ACC112 (cell line): ENCODE results near the gene G3BP1.
"Not testable (repeated sequence)": the region's sequence is repeated elsewhere in the genome, so short reads cannot be mapped to it uniquely, and the experiment has no call there.

ENCODE experiments used
- H2AFZ ChIP-seq: fragments of 200-600 bp; sonication (generic); one replicate; pipeline ENCODE4 v1.6.0; 2017; ENCODE audit warnings: antibody characterized with exemption, low read length; ENCODE audit not compliant: unreplicated experiment
- H3K27ac ChIP-seq: fragments of 200-600 bp; sonication (generic); 2 replicates; pipeline ENCODE4 v1.5.1; 2014; ENCODE audit warnings: low read depth, mild to moderate bottlenecking, antibody characterized with exemption, low read length, moderate library complexity
- H3K27me3 ChIP-seq: fragments of 200-600 bp; sonication (generic); 2 replicates; pipeline ENCODE4 v1.6.1; 2014; ENCODE audit warnings: mild to moderate bottlenecking, antibody characterized with exemption, low read length, moderate library complexity, mixed read lengths; ENCODE audit not compliant: insufficient read depth
- H3K36me3 ChIP-seq: fragments of 200-600 bp; sonication (generic); 2 replicates; pipeline ENCODE4 v1.6.1; 2016; ENCODE audit warnings: mild to moderate bottlenecking, antibody characterized with exemption, low read length, moderate library complexity, mixed read lengths; ENCODE audit not compliant: insufficient read depth
- H3K4me1 ChIP-seq: fragments of 200-600 bp; sonication (generic); one replicate; pipeline ENCODE4 v1.6.1; 2016; ENCODE audit warnings: low read length, mixed read lengths; ENCODE audit not compliant: insufficient read depth, unreplicated experiment, control insufficient read depth
- H3K4me3 ChIP-seq: fragments of 200-600 bp; sonication (generic); 2 replicates; pipeline ENCODE4 v1.5.1; 2014; ENCODE audit warnings: mild to moderate bottlenecking, low read depth, low read length
- H3K79me2 ChIP-seq: fragments of 200-600 bp; sonication (generic); one replicate; pipeline ENCODE4 v1.6.0; 2016; ENCODE audit warnings: low read length; ENCODE audit not compliant: control insufficient read depth, unreplicated experiment, insufficient read depth

The G3BP1 gene

GRCh38 chr5:151772846-151773561, 1.2 kb downstream of the G3BP1 start:
- Histone ChIP-seq H3K36me3 (peaks cover 11% of the 10 kb centered on the region; the same call in 1 of the 2 replicates), H2AFZ (peak overlapping the region; percentile 34), H3K27me3 (no peaks in the 10 kb centered on the region), H3K4me3 (peak overlapping the region; percentile 95), H3K79me2 (peaks cover 67% of the 10 kb centered on the region), H3K27ac (peak overlapping the region; percentile 81), H3K4me1 (peaks cover 28% of the 10 kb centered on the region)

GRCh38 chr5:151773951-151774350, 2.2 kb downstream of the G3BP1 start:
- Histone ChIP-seq H3K4me1 (peaks cover 29% of the 10 kb centered on the region), H3K27me3 (no peaks in the 10 kb centered on the region)

GRCh38 chr5:151775025-151775606, 3.4 kb downstream of the G3BP1 start:
- H3K4me1 ChIP-seq: peaks cover 29% of the 10 kb centered on the region
- peaks cover 16% of the 10 kb centered on the region for H3K36me3 ChIP-seq
- H3K4me3 ChIP-seq: peak overlapping the region; percentile 95
- H2AFZ ChIP-seq: no peak overlapping the region
- H3K79me2 ChIP-seq: peaks cover 86% of the 10 kb centered on the region
- H3K27ac ChIP-seq: no peak overlapping the region
- no peaks in the 10 kb centered on the region for H3K27me3 ChIP-seq

More at GRCh38 chr5:151773951-151774350, 2.2 kb downstream of the G3BP1 start:
- Histone ChIP-seq H3K4me3 (peak overlapping the region; percentile 95), H3K79me2 (peaks cover 77% of the 10 kb centered on the region), H2AFZ (no peak overlapping the region), H3K36me3 (peaks cover 14% of the 10 kb centered on the region), H3K27ac (0 out of 2 replicates have a peak overlapping the region, but pooled peaks have one; percentile 81)

- Histone ChIP-seq H3K4me1 (peaks cover 53% of the 10 kb centered on the region), H3K4me3 (no peak overlapping the region), H2AFZ (no peak overlapping the region), H3K27me3 (no peaks in the 10 kb centered on the region), H3K36me3 (peaks cover 13% of the 10 kb centered on the region), H3K79me2 (peaks cover 100% of the 10 kb centered on the region), H3K27ac (no peak overlapping the region)
Observed at GRCh38 chr5:151779531-151780125, 7.9 kb downstream of the G3BP1 start.

- H3K36me3 ChIP-seq: peaks cover 13% of the 10 kb centered on the region
Observed at GRCh38 chr5:151780348-151780747, 8.6 kb downstream of the G3BP1 start.

GRCh38 chr5:151781201-151781600, 9.4 kb downstream of the G3BP1 start:
- peaks cover 100% of the 10 kb centered on the region for H3K79me2 ChIP-seq
- peaks cover 13% of the 10 kb centered on the region for H3K36me3 ChIP-seq
- peaks cover 43% of the 10 kb centered on the region for H3K4me1 ChIP-seq
- H3K4me3 ChIP-seq: no peak overlapping the region
- H3K27ac ChIP-seq: no peak overlapping the region
- H2AFZ ChIP-seq: no peak overlapping the region
- no peaks in the 10 kb centered on the region for H3K27me3 ChIP-seq

More at GRCh38 chr5:151780348-151780747, 8.6 kb downstream of the G3BP1 start:
- Histone ChIP-seq H3K27me3 (no peaks in the 10 kb centered on the region), H2AFZ (no peak overlapping the region), H3K4me3 (no peak overlapping the region), H3K27ac (no peak overlapping the region), H3K79me2 (peaks cover 100% of the 10 kb centered on the region), H3K4me1 (peaks cover 51% of the 10 kb centered on the region)

GRCh38 chr5:151783664-151784063, 11.9 kb downstream of the G3BP1 start:
- H3K4me1 ChIP-seq: peaks cover 33% of the 10 kb centered on the region
- not testable (repeated sequence) for H3K4me3 ChIP-seq, H3K27ac ChIP-seq, H2AFZ ChIP-seq, H3K27me3 ChIP-seq, H3K36me3 ChIP-seq
- peaks cover 97% of the 10 kb centered on the region for H3K79me2 ChIP-seq

- no peak overlapping the region for H3K27ac ChIP-seq
- H3K4me1 ChIP-seq: peaks cover 33% of the 10 kb centered on the region
- peaks cover 3% of the 10 kb centered on the region; the same call in 1 of the 2 replicates for H3K36me3 ChIP-seq
- H2AFZ ChIP-seq: no peak overlapping the region
- H3K4me3 ChIP-seq: no peak overlapping the region
- H3K79me2 ChIP-seq: peaks cover 97% of the 10 kb centered on the region
- H3K27me3 ChIP-seq: no peaks in the 10 kb centered on the region
Observed at GRCh38 chr5:151784141-151784540, 12.4 kb downstream of the G3BP1 start.

GRCh38 chr5:151786468-151786867, 14.7 kb downstream of the G3BP1 start:
- peaks cover 21% of the 10 kb centered on the region for H3K4me1 ChIP-seq
- H3K36me3 ChIP-seq: peaks cover 23% of the 10 kb centered on the region
- H3K4me3 ChIP-seq: no peak overlapping the region
- no peak overlapping the region for H2AFZ ChIP-seq
- H3K27ac ChIP-seq: no peak overlapping the region
- H3K27me3 ChIP-seq: no peaks in the 10 kb centered on the region
- peaks cover 90% of the 10 kb centered on the region for H3K79me2 ChIP-seq

- Histone ChIP-seq H3K4me1 (peaks cover 9% of the 10 kb centered on the region), H3K27me3 (no peaks in the 10 kb centered on the region), H2AFZ (no peak overlapping the region), H3K4me3 (no peak overlapping the region), H3K79me2 (peaks cover 89% of the 10 kb centered on the region), H3K27ac (no peak overlapping the region), H3K36me3 (peaks cover 29% of the 10 kb centered on the region)
Observed at GRCh38 chr5:151787817-151788216, 16.1 kb downstream of the G3BP1 start.
